Measurements from ENCODE around the gene P3H1. TPM values are rescaled to one million over a fixed set of nuclear protein-coding genes. Genes with fewer than 3 reads are reported as not detected.
"Not testable (repeated sequence)": the region's sequence is repeated elsewhere in the genome, so short reads cannot be mapped to it uniquely, and the experiment has no call there.

The P3H1 gene
- total RNA-seq, 4 donors from 2014 or later = 11.5 to 119 (median 34.7) TPM

DNA sequence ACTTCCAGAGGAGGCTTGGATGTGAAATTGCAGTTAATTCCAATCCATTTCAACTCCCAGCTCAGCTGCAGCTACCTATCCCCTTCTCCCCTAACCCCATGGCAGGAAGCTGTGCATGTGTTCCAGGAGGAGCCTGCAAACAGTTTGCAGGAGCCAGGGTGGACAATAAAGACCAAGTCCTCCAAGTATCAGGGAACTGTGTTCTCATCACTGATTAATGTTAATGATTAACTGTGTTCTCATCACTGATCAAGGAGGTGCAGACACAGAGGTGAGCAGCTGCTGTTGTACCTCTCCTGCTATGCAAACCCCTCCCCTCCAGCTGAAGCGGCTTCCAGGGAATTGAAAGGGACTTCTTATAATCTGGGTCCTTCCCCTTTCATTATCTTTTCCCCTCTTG lies 46.0 kb downstream of the P3H1 start:
- Histone ChIP-seq H3K9me3 (no peaks in the 10 kb centered on the region), H3K4me1 (no peaks in the 10 kb centered on the region), H3K36me3 (no peaks in the 10 kb centered on the region), H3K27ac (no peak overlapping the region), H3K4me3 (no peak overlapping the region), H3K27me3 (no peaks in the 10 kb centered on the region)
- DNase-seq = no peak
- TF ChIP-seq CTCF (IDR thresholded peaks at IDR 0.05) (no peak), POLR2A (IDR thresholded peaks at IDR 0.05) (no peak)
- intact Hi-C loops (cut with DNase I; ENCODE audit: low total_unique reads) = no loop called here

GRCh38 chr1:42714441-42714840 lies 52.4 kb downstream of the P3H1 start:
- intact Hi-C loops (cut with DNase I; ENCODE audit: low total_unique reads); H3K27me3 ChIP-seq; H3K4me3 ChIP-seq; DNase-seq; H3K36me3 ChIP-seq; H3K9me3 ChIP-seq; H3K4me1 ChIP-seq; H3K27ac ChIP-seq: not testable (repeated sequence)

DNA sequence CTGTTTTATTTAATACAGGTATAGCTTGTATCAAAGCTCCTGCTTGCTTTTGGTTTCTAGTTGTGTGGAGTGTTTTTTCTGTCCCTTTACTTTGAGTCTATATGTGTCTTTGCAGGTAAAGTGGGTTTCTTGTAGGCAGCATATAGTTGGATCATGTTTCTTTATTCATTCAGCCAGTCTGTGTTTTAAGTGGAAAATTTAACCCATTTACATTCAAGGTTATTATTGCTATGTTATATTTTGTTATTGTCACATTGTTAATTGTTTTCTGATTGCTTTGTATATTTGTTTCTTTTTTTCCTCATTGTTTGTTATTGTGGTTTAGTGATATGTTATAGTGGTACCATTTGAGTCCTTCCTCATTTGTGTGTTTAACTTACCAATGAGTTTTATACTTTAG lies 53.5 kb downstream of the P3H1 start:
- H3K4me3 ChIP-seq = no peak overlapping the region
- H3K9me3 ChIP-seq = peaks cover 0 to 6% of the 10 kb centered on the region in 2 donors
- no peaks in the 10 kb centered on the region for H3K36me3 ChIP-seq
- no peak for TF ChIP-seq CTCF (IDR thresholded peaks at IDR 0.05)
- TF ChIP-seq POLR2A (IDR thresholded peaks at IDR 0.05) = no peak
- intact Hi-C loops (cut with DNase I; ENCODE audit: low total_unique reads) = no loop called here
- H3K4me1 ChIP-seq = no peaks in the 10 kb centered on the region
- no peak for DNase-seq
- H3K27me3 ChIP-seq = no peaks in the 10 kb centered on the region
- H3K27ac ChIP-seq = no peak overlapping the region

DNA sequence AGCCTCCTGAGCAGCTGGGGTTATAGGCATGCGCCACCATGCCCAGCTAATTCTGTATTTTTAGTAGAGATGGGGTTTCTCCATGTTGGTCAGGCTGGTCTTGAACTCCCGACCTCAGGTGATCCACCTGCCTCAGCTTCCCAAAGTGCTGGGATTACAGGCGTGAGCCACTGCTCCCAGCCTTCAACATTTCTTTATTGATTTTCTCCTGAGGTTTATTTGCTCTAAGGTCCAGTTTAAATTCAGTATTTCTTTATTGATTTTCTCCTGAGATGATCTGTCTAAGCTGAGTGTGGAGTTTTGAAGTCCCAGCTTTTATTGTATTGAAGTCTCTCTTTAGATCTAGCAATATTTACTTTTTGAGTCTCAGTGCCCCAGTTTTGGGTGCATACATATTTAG lies 54.0 kb downstream of the P3H1 start:
- H3K27me3 ChIP-seq; H3K36me3 ChIP-seq; H3K4me1 ChIP-seq; DNase-seq; intact Hi-C loops (cut with DNase I; ENCODE audit: low total_unique reads); H3K27ac ChIP-seq; H3K4me3 ChIP-seq; H3K9me3 ChIP-seq: not testable (repeated sequence)

DNA sequence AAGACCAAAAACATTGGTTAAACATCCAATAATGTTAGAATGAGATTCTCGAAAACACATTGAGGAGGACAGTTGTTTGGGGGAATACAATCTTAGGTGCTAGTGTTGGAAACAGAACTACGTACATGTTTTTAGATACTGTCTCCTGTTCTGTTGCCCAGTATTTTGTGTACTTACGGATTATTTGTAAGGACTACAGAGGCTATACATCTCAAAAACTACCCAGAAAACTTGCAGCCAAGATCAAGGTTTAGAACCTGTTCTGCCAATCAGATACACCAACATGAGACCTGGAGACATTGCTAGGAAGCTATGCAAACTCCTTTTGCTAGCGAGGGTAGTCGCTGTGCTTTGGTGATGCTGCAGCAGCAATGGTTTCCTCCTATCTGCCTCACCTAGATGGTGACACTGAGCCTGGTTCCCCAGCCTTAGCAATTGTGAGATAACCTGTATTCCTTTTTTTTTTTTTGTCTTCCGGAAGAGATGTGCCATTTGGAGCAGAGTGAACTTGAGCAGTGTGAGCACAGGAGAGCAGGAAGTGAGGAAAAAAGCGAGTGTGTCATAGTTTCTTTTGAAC lies 62.9 kb downstream of the P3H1 start:
- H3K27ac ChIP-seq = no peak overlapping the region
- no peak overlapping the region for H3K4me3 ChIP-seq
- H3K4me1 ChIP-seq = no peaks in the 10 kb centered on the region
- intact Hi-C loops (cut with DNase I; ENCODE audit: low total_unique reads) = no loop called here
- no peaks in the 10 kb centered on the region for H3K9me3 ChIP-seq
- H3K36me3 ChIP-seq = no peaks in the 10 kb centered on the region
- no peak for DNase-seq
- H3K27me3 ChIP-seq = no peaks in the 10 kb centered on the region
- TF ChIP-seq POLR2A (IDR thresholded peaks at IDR 0.05) (no peak), CTCF (IDR thresholded peaks at IDR 0.05) (no peak)

GRCh38 chr1:42700006-42700405 lies 66.8 kb downstream of the P3H1 start:
- TF ChIP-seq CTCF (IDR thresholded peaks at IDR 0.05) = no peak
- no peak for TF ChIP-seq POLR2A (IDR thresholded peaks at IDR 0.05)
- no peaks in the 10 kb centered on the region for H3K4me1 ChIP-seq
- H3K27me3 ChIP-seq = no peaks in the 10 kb centered on the region
- H3K36me3 ChIP-seq = no peaks in the 10 kb centered on the region
- no peak overlapping the region for H3K4me3 ChIP-seq
- no peaks in the 10 kb centered on the region for H3K9me3 ChIP-seq
- H3K27ac ChIP-seq = no peak overlapping the region
- no peak for DNase-seq
- intact Hi-C loops (cut with DNase I; ENCODE audit: low total_unique reads) = no loop called here

Measured in uterus (tissue), 4 donors.